Midbrain (tissue), 1 donor: ENCODE measurements around the gene APMAP.

Source experiments
- DNase-seq: peaks from one replicate; lab custom pipeline; 2025; lab: John Stamatoyannopoulos, UW

APMAP gene

GRCh38 chr20:24966317-24967012 is 26.1 kb downstream of the APMAP start:
- DNase-seq: no peak

- DNase-seq: no peak
These were observed 27.3 kb downstream of the APMAP start for GRCh38 chr20:24965065-24965919.

- DNase-seq: no peak
These were observed 28.1 kb downstream of the APMAP start for GRCh38 chr20:24964506-24964840.

- DNase-seq: no peak
These were observed 28.7 kb downstream of the APMAP start for GRCh38 chr20:24963672-24964505.

GRCh38 chr20:24962510-24962909 is 30.0 kb downstream of the APMAP start:
- no peak for DNase-seq

GRCh38 chr20:24962182-24962492 is 30.4 kb downstream of the APMAP start:
- DNase-seq: no peak

GRCh38 chr20:24961384-24962181 is 31.0 kb downstream of the APMAP start:
- DNase-seq: no peak

GRCh38 chr20:24960861-24961260 is 31.7 kb downstream of the APMAP start:
- DNase-seq: no peak

- DNase-seq: no peak
These were observed 32.2 kb downstream of the APMAP start for GRCh38 chr20:24960302-24960801.

GRCh38 chr20:24959591-24960301 is 32.8 kb downstream of the APMAP start:
- DNase-seq: no peak

GRCh38 chr20:24958506-24959385 is 33.8 kb downstream of the APMAP start:
- no peak for DNase-seq

- no peak for DNase-seq
These were observed 35.1 kb downstream of the APMAP start for GRCh38 chr20:24957326-24958016.

GRCh38 chr20:24956001-24956841 is 36.3 kb downstream of the APMAP start:
- no peak for DNase-seq

GRCh38 chr20:24955045-24955444 is 37.5 kb downstream of the APMAP start:
- DNase-seq: no peak

- no peak for DNase-seq
These were observed 38.0 kb downstream of the APMAP start for GRCh38 chr20:24954566-24954965.

GRCh38 chr20:24954151-24954550 is 38.4 kb downstream of the APMAP start:
- no peak for DNase-seq

GRCh38 chr20:24953621-24954133 is 38.9 kb downstream of the APMAP start:
- DNase-seq: no peak

GRCh38 chr20:24953209-24953575 is 39.4 kb downstream of the APMAP start:
- DNase-seq: no peak
